GM21825 (cell line): ENCODE measurements around the gene ADAMTS2.
"Not testable (repeated sequence)": the region's sequence is repeated elsewhere in the genome, so short reads cannot be mapped to it uniquely, and the experiment has no call there.

Experiments
- ATAC-seq: cut with Tn5 transposase; IDR thresholded peaks from one replicate; pipeline ENCODE4 v1.9.1; 2021; ENCODE audit warnings: mild to moderate bottlenecking, moderate library complexity; ENCODE audit not compliant: unreplicated experiment

The ADAMTS2 gene

DNA sequence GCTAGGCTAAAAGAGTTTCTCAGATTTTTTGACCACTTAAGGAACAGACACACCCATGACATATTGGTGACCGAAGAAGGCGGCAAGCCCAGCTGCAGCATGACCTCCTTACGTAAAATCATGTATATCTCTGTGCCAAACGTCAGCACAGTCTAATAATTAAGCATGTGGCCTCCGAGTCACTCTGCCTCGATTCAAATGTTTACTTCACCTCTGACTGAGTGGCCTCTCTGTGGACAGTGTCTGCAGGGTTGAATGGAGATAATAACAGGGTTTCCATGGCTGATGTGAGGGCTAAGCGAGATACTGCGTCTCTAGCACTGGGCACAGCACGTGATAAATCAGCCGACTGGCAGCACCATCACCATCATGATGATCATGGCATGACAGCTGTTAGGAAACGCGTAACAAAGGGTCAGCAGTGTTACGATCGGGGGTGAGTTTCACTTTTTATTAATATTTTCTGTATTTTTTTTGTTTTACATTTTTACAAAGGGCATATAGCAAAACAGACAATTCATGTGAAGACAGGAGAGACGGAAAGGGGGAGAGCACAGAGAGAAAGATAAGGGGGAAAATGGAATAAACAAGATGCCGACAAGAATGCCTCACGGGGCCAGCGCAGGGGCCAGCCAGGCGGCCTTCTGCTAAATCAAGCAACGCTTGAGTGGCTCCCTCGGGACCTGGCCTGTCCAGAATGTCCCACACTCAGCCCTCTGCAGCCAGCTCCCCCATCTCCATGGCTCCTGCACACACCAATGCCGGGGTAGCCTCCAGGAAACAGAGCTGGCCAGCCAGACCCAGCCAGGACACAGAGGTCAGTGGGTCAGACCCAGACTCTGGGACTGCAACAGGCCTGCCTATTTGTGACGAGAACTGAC, 60.3 kb downstream of the ADAMTS2 start:
- no peak for ATAC-seq

DNA sequence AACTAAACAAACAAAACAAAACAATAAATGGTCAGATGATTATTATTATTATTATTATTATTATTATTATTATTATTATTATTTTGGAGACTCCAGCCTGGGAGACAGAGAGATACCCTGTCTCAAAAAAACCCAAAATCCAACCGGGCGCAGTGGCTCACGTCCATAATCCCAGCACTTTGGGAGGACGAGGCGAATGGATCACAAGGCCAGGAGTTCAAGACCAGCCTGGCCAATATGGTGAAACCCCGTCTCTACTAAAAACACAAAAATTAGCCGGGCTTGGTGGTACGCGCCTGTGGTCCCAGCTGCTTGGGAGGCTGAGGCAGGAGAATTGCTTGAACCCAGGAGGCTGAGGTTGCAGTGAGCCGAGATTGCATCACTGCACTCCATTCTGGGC, 61.4 kb downstream of the ADAMTS2 start:
- ATAC-seq = not testable (repeated sequence)

DNA sequence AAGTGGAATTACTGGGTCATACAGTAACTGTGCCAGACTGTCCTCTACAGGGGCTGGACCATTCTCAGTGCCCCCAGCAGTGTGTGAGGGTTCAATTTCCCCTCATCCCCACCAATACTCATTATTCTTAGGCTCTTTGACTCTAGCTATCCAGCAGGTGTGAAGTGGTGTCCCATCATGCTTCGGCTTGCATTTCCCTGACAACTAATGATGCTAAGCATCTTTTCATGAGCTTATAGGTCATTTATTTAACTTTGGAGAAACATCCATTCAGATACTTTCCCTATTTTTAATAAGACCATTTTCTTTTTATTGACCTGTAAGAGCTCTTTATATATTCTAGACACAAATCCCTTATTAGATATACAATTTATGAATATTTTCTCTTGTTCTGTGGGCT, 63.6 kb downstream of the ADAMTS2 start:
- ATAC-seq = no peak

DNA sequence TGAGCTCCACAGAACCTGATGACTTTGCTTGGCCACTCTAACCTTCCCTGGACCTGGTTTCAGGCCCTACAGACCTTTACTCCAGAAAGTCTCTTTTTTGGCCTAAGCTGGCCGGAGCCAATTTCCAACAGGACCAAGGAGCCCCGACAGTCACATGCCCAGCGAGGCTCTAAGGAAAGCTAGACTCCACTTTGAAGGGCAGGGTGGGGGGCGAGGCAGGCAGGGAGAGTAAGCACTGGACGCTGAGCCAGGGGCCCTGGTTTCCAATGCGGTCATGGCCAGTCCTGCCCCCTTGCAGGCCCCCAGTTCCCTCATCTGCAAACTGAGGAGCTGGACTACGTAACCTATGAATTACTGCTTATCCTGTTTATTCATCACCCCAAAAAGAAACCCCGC, 65.2 kb downstream of the ADAMTS2 start:
- ATAC-seq = no peak

DNA sequence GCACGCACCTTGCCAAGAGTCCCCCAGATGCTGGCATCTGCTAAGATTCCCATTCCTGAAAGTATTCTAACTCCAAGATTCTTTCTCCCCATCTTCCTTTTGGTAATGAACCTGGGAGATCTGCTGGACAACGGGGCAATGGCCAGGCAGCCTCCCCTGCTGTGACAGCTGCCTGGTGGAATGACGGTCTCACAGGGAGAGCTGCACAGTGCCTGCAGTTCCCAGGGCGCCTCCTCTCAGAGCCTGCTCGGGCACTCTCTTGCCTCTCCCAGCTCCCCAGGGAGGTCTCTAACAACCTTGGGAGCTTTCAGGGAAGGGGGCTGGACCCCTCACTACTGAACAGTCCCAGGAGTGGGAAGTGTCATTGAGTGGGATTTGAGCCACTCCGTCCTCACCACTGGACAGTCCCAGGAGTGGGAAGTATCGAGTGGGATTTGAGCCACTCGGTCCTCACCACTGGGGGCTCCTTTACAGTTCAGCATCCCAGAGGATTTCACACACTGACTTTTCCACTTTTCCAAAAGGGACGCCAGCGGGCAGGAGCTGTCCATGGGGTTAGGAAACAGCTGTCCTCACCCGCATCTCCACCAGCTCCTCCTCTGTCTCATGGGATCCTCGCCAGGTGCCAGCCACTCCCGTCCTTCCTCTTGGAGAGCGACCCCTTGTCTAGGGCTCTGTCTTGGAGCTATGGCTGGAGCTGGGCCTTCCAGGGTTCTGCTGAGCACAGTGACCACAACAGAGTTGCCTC, 65.7 kb downstream of the ADAMTS2 start:
- no peak for ATAC-seq

DNA sequence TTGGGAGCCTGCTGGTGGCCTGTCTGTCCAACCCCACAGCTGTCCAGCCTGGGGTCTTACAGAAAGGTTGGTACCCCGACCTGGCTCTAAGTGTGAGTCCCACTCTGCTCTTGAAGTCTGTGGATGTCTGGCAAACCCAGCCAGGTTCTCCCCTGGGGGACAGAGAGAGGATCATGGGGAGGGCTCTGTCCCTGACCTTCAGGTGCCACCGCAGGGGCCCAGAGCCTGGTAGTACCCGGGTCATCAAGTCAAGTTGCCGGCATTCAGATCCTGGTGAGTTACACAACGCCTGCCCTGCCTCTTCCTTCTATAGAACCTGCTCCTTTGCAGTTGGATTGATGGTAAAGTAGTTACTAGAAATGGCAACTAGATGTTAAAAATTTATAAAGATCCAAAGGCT, 66.7 kb downstream of the ADAMTS2 start:
- no peak for ATAC-seq

DNA sequence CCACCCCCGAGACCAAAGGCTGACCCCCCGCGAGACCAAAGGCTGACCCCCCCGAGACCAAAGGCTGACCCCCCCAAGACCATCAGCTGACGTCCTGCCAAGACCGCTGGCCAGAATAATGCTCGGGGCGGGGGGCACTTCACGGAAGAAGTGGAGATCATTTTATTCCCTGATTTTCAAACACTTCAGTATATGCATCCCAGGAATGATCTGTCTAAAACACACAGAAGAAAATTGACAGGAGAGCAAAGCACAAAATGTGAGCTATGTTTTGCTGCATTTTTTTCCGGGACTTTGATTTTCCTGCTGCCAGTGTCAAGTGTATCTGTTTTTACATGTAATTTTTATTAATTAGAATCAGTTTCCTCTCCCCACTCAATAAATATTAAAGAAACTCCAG, 67.1 kb downstream of the ADAMTS2 start:
- ATAC-seq = no peak

DNA sequence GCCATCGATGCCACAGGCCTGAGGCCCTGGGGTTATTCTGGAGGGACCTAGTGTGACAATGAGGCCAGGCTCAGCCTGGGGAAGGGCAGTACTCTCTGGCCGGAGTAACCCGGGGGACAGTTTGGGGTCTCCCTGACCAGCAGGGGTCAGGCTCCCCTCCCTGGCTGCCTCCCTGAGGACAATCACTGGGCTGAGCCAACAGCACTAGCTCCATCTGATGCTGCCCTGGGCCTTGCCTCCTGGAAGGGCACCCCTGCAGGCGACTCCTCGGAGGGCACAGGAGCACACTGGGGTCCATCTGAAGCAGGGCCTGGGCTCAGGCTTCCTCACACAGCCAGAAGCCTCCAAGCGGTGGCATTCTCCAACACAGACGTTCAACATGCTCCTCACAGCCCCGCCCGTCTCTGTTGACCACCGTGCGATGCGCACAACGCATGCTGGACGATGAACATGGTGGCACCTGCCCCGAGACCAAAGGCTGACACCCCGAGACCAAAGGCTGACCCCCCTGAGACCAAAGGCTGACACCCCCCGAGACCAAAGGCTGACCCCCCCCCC, 68.3 kb downstream of the ADAMTS2 start:
- ATAC-seq = no peak

DNA sequence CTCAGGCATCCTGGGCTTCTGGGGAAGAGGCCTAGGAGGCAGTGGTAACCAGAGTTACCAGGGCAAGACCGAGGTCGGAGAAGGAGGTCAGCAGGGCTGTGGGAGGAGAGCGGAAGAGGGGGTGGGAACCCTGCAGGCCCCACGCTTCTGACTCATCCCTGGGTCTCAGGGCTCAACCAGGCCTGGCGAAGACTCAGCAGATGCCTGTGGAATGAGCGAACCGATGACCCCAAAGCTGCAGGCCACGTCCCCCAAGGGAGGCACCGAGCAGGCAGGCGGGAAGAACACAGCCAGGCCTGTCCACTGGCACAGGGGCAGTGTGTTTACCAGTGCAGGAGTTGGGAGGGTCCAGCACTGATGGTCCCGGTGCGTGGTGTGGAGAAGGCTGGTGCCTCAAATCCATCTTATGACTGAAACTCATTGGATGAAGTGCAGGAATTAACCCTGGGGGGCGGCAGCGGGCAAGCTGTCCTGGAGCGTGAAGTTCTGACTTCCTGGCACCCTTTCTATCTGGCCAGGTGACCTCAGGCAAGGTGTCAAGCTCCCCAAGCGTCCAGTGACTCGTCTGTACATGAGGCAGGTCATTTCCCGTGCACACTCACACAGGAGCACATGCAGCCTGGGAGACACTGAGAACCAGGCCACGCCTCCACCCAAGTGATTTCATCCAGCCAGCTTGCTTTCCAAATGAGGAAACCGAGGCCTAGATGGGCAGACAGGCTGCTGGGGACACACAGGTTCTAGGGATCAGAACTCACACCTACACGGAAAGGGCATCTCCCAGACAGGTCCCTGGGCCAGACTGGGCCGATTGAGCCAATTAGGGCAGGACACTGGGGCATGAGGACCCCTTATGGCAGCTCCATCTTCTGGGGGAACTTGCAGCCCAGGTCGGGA, 69.1 kb downstream of the ADAMTS2 start:
- no peak for ATAC-seq

DNA sequence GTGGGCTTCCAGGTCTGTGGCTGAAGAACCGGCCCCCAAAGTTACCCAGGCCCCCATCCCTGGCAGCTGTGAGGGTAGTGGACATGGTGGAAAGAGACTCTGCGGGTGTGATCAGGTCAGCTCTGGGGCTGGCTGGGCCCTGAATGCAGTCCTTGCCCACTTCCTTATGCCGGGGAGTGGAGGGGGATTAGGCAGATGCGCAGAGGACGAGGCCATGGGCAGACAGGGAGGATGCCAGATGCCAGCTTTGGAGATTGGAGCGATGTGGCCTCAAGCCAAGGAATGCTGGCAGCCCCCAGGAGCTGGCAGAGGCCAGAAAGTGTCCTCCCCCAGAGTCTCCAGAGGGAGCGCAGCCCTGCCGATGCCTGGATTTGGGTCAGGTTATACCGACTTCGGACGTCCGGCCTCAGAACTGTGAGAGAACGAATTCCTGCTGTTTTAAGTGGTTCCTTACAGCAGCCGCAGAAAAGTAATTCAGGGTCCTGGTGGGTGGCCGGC, 69.8 kb downstream of the ADAMTS2 start:
- no peak for ATAC-seq

DNA sequence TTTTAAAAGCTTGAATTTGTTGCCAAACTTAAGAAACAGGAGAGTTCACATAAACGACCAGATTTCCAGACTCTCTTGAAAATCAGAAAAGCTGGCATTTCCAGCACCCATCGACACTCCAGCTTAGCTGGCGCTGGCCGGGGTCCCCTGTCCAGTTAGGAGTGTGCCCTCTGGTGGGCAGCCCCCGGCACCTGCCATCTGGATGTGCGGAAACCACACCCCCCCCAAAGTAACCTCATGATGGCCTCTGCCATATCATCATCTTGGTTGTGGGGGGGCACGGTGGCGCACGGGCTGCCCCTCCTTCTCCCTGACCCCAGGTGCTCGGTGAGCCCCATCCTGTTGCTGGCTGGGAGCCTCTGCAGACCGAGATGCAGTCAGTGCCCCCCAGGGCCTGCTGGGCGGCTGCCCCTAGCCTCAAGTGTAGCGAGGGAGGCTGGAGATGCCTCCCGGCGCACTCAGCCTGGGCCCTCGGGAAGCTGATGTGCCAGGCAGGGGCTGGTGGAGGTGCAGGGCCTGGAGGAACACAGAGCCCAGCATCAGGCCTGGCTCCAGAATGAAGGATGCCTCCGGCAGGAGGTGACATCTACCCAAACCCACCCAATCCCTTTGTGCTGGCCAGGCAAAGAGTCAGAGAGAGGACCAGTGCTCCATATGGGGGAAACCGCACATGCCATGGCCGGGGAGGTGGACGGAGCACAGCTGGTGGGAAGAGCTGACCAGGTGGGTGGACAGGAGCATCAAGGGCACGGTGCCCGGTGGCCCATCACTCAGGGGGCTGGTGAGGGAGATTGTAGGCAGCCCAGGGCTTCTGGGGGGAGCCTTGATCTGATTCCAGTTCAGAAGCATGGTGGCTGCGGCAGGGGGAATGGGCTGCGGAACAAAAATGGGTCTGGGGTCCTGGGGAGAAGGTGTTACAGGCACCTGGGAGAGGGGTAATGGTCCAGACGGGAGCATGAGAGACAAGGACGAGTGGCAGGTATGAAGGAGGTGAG, 70.6 kb downstream of the ADAMTS2 start:
- ATAC-seq = no peak

DNA sequence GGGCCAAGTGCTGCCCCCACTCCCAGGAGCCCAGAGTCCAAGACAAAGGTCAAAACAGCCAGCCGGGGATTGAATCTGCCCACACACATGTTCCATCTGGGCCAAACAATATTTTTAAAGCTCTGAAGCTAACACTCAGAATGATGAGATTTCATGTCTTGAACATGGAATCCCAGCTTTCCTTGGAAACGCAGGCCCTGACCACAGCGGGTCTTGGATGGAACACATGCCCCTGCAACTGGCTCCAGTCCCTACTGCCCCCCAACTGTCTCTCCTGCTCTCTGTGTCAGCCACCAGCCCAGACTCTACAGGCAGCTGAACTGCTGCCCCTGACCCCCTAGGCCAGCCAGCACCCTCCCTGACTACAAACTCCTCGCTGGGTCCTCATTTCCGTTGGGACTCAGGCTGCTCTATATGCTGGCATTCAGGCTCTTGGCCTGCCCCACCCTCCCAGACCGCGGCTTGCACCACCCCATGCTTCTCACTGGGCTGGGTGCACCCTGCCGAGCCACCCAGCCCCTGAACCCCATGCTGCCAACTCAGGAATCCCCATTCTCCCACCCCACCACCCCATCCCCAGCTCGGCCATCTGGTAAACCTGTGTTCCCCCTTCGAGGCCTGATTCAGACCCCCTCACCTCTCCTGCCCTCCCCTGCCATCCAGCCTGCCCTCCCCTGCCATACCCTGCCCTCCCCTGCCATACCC, 71.7 kb downstream of the ADAMTS2 start:
- no peak for ATAC-seq

DNA sequence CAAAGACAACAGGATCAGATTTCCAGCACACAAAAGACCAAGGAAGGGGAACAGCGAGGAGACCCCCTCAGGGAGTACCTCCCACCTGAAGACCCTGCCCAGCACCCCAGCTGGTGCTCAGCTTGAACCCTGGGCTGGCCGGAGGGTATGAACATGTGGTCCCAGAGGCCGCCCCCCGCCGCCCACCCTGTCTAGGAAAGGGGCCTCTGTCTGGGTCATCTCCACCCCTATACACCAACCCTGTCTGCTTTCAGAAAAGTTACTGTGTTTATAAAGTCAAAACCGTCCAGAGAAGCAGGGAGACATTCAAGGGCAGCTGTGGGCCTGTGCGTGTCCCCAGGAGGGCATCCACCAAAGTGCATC, 72.2 kb downstream of the ADAMTS2 start:
- no peak for ATAC-seq

DNA sequence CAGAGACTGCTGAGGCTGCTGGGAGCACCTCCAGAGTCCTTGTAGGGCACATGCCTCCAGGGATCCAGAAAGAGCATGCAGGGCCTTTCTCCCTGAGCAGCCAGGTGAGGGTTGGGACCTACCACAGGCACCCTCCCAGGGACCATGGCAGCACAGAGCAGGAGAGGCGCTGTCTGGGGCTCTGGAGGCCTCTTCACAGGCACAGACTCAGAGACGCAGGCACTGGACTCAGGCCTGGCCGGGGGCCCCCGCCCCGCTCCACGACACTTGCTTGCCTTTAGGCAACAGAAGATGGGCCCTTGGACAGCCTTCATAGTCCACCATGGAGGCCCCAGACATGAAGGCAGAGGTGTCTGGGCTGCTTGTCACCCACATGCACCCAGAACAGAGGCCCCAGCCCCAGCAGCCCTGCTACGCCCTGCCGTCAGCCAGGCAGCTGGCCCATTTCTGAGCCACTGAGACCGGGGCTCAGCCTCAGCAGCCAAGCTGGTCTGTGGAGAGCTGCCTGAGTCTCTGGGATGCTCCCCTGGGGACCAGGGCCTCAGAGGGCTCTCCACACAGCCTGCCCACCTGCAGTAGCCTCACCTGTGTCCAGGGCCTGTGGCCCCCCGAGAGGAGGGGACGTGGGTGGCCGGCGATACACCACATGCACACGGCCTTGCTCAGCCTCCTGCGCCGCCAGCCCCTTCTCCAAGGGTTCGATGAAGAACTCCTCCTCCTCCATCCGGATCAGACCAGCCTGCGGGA, 72.8 kb downstream of the ADAMTS2 start:
- no peak for ATAC-seq

DNA sequence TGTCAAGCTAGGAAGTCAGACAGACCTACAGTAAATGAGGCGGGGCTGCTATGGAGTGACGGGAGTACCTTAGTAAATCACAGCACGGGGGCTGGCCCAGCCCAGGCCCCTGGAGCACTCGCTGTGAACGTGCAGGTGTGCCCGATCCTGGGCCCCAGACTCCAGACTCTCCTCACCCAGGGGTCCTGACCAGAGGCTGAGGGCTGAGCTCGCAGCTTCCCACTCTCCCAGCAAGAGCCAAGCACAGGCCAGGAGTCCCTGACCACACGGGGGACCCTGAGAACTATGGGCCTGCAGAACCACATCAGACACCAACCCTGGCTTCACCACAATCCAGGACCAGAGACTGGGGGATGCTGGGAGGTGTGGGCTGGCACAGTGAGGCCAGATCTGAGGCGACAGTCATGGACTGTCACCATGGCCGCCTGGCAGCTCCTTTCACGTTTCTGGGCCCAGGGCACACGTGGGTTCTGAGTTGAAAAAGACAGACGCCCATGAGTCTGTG, 73.4 kb downstream of the ADAMTS2 start:
- ATAC-seq = no peak

DNA sequence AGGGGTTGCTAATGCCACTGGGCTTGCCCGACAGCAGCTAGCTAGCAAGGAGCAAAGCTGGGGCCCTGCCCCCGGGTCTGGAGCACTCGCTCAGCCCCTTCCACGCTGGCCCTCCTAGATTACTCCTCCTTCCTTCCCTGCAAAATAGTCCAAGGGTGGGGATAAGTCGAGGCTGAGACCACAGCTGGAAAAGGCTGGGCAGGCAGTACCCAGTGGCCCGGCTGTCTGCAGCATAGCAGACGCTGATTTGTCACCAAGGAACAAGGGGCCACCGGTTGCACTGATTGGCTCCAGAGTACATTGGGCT, 73.9 kb downstream of the ADAMTS2 start:
- ATAC-seq = no peak

DNA sequence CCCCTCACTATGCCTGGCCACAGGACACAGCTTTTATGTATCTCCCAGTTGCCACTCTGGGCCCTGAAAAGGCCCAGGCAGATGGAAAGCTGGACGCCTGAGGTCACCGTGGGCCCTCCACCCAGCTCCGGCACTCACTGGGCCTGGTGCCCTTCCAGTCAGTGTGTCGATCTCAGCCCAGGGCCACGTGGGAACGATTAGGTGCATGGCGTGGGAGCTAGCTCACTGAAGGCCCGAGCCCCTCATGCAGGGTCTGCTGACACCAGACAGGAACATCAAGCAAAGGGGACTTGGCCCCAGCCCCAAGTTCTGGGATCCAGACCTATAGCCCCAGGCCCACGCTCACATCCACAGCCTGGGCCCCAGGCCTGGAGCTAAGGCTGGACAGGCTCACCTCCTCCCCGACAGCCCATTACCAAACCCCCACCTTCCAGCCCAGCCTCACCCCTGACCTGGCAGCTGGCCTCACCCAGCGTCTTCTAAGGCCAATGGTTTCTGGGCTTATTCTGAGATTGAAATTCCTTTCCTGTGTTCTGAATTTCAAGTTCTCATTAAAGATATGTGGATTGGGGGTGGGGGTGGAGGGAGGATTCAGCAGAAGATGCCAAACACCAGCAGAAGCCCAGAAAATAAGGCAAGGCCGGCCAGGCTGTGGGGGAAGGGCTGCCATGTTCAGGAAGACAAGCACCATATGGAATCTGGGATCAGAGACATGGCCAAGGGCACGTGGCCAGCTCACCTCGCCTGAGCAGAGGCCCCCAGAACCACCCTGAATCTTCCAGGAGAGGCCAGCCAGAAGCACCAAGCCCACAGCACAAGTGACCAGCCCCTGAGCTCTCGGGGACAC, 74.5 kb downstream of the ADAMTS2 start:
- no peak for ATAC-seq
